ENCODE data around the gene PSMD8. TPM values are rescaled to one million over a fixed set of nuclear protein-coding genes. Genes with fewer than 3 reads are reported as not detected.
"Not testable (repeated sequence)": the region's sequence is repeated elsewhere in the genome, so short reads cannot be mapped to it uniquely, and the experiment has no call there.

PSMD8 gene
- total and polyA plus RNA-seq, 11 donors = 186 to 690 (median 325) TPM

GRCh38 chr19:38336638-38337359 is 37.6 kb upstream of the PSMD8 start:
- no peaks in the 10 kb centered on the region for H3K9me3 ChIP-seq
- peak; percentile 93 to 97 (median 96) for DNase-seq
- peak overlapping the region; percentile 35 to 94 (median 74) for H3K4me3 ChIP-seq
- H3K27me3 ChIP-seq = no peaks in the 10 kb centered on the region
- peak; percentile 45 to 83 (median 80) for ATAC-seq
- no peak for TF ChIP-seq CTCF (IDR thresholded peaks at IDR 0.05)
- no peak for TF ChIP-seq POLR2A (IDR thresholded peaks at IDR 0.05)
- H3K4me1 ChIP-seq = peaks cover 0 to 12% (median 8%) of the 10 kb centered on the region in 12 donors
- intact Hi-C loops (cut with DNase I) = loop anchor here (1.0 to 10.0 kb wide), 11 partner anchors 24 to 432 kb away; partner anchors contain the start of genes PSMD8 (in 6 of the 10), SIPA1L3 (in 6 of the 10) and WDR87 (in 6 of the 10)
- peaks cover 0 to 9% (median 0%) of the 10 kb centered on the region in 9 donors for H3K36me3 ChIP-seq
- 4 to 7% (median 5%) methylated on average over 39 to 41 of the region's 41 CpGs for WGBS, 4 donors
- H3K27ac ChIP-seq = peak overlapping the region; percentile 85 to 98 (median 93)

DNA sequence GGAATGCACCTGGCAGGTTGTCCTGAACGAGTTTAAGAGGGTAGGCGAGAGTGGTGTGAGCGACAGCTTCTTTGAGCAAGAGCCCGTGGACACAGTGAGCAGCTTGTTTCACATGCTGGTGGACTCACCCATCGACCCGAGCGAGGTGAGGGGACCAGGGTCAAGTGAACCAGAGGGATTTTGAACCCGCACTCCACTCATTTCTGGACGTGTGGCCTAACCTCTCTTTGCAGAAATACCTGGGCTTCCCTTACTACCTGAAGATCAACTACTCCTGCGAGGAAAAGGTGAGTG is 37.1 kb upstream of the PSMD8 start:
- peaks cover 0 to 9% (median 0%) of the 10 kb centered on the region in 9 donors for H3K36me3 ChIP-seq
- ATAC-seq = no peak
- no peaks in the 10 kb centered on the region for H3K9me3 ChIP-seq
- WGBS, 4 donors = 65 to 78% (median 68%) methylated on average over 10 of the region's 10 CpGs
- TF ChIP-seq CTCF (IDR thresholded peaks at IDR 0.05) (no peak), POLR2A (IDR thresholded peaks at IDR 0.05) (no peak)
- peak overlapping the region in 9 of 12 donors; percentile 89 to 98 (median 94) for H3K27ac ChIP-seq
- DNase-seq = no peak
- peak overlapping the region in 11 of 12 donors; percentile 2 to 94 (median 75) for H3K4me3 ChIP-seq
- no peaks in the 10 kb centered on the region for H3K27me3 ChIP-seq
- H3K4me1 ChIP-seq = peaks cover 0 to 12% (median 8%) of the 10 kb centered on the region in 12 donors
- intact Hi-C loops (cut with DNase I) = loop anchor here (1.0 to 10.0 kb wide), 10 partner anchors 23 to 433 kb away; partner anchors contain the start of genes SIPA1L3 (in 6 of the 10), WDR87 (in 6 of the 10) and PSMD8 (in 4 of the 10)

DNA sequence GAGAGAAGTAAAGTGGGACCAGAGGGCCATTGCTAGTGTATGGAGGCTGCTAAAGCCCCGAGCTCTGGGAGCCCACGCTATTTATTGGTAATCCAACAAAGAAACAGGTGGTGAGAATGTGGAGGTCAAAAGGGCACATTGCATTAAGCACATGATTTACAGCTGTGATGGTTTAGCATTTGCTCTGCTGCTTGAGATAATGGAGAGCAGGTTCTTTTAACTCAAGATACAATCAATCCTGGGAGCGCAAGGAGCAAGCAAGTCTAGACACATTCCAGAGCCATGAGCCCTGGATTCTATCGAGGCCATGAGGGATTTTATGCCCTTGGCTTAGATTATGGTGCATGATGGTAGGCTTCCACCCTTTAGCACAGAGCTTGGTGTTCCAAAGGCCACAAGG is 35.4 kb upstream of the PSMD8 start:
- peaks cover 0 to 12% (median 8%) of the 10 kb centered on the region in 12 donors for H3K4me1 ChIP-seq
- H3K36me3 ChIP-seq, ATAC-seq, H3K27me3 ChIP-seq, H3K27ac ChIP-seq, H3K9me3 ChIP-seq, H3K4me3 ChIP-seq, DNase-seq: not testable (repeated sequence)
- intact Hi-C loops (cut with DNase I) = loop anchor here in 9 of 10 donors (5.0 to 10.0 kb wide), 7 partner anchors 33 to 434 kb away; partner anchors contain the start of genes SIPA1L3 (in 6 of the 9), WDR87 (in 6 of the 9) and PSMD8 (in 1 of the 9)
- 72 to 79% (median 77%) methylated on average over 4 of the region's 4 CpGs for WGBS, 4 donors

DNA sequence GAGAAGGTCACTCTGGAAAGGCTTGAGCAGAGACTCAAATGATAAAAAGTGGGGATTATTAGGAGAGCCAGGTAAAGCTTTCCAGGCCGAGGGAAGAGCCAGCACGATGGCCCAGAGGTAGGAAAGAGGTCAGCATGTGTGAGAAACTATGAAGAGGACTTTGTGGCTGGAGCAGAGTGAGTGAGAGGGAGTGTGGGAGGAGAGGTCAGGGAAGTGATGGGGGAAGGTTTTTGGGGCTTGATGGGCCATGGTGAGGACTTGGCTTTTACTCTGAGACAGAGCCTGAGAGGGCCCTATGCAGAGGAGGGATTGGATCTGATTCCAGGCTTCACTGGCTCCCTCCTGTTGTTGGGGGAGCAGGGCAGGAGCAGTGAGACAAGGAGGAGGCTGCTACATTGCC is 33.4 kb upstream of the PSMD8 start:
- intact Hi-C loops (cut with DNase I) = no loop called here
- Histone ChIP-seq H3K9me3 (no peaks in the 10 kb centered on the region), H3K4me1 (peaks cover 0 to 7% (median 6%) of the 10 kb centered on the region in 12 donors), H3K27ac (no peak overlapping the region), H3K4me3 (no peak overlapping the region), H3K27me3 (no peaks in the 10 kb centered on the region), H3K36me3 (peaks cover 0 to 11% (median 0%) of the 10 kb centered on the region in 9 donors)
- ATAC-seq (no peak), DNase-seq (no peak)
- no peak for TF ChIP-seq POLR2A (IDR thresholded peaks at IDR 0.05)
- TF ChIP-seq CTCF (IDR thresholded peaks at IDR 0.05) = no peak
- WGBS, 4 donors = 90 to 96% (median 92%) methylated on average over 2 of the region's 2 CpGs

Data from heart left ventricle (tissue), 16 donors.